GM21576 (cell line): ENCODE results near the gene SNX25.

Experiments
- ATAC-seq: cut with Tn5 transposase; IDR thresholded peaks from one replicate; pipeline ENCODE4 v1.9.1; 2021; ENCODE audit warnings: mild to moderate bottlenecking, moderate library complexity; ENCODE audit not compliant: unreplicated experiment

SNX25 gene

DNA sequence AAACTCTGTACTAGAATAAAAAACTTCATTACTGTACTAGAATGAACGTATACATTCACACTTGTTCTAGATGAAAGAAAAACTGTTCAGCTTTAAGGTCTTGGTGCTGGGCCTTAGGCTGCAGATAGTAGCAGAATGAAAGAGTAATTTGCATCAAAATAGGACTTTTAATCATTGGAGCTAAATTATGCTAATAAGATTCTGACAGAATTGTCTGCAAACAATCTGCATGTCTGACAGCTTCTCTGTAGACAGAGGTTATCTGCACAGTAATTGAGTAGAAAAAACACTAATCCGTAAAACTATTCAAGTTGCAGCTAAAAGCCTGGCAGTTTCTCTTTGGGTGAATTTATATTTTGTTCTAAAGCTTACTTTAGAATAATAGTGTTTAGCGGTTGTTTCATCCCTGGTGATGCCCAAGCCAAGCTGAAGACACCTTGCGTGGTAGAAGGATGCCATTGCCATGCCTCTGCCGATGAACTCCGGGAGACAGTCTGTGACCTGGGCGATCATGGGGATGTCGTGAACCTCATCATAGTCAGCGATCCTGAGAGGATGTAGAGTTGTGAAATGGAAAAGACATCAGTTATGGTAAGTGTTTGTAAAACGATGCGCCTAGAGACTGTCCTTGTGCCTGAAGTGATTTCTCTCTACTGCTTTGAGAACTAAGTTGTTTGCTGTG lies 161.0 kb downstream of the SNX25 start:
- ATAC-seq: no peak

DNA sequence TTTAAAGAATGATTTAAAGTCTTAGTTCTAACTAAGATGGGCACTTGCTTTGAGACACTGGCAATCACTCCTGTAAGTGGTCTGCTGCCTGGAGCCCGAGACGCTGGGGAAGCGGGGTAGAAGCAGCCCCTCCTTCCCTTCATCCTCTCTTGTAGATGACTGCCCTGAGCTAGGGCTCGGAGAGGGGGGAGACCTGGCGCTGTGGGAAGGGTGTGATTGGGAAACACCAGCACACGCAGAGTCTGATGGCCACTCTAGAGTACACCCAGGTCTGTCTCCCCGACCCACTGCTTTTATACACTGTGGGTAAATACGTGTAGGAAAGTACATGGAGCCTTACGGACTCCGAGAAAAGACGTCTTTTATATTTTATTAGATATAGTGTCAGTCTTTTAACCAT lies 162.3 kb downstream of the SNX25 start:
- no peak for ATAC-seq

DNA sequence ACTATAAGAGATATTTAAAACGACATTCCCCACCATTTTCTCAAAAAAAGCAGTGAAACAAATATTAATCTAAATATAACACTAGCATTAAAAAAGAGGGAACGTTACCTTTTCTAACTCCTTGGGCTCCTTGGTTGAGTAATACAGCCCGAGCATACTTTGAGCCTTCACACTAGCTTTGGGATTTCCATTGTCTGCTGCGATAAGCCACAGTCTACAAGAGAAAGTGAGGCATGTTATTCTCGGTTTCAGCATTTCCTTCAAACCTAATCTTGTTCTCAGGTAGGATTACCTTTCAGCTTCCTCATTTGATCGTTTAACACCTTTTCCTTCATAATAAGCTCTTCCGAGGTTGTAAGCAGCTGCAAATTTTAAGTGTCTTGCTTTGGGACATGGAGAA lies 164.6 kb downstream of the SNX25 start:
- no peak for ATAC-seq

DNA sequence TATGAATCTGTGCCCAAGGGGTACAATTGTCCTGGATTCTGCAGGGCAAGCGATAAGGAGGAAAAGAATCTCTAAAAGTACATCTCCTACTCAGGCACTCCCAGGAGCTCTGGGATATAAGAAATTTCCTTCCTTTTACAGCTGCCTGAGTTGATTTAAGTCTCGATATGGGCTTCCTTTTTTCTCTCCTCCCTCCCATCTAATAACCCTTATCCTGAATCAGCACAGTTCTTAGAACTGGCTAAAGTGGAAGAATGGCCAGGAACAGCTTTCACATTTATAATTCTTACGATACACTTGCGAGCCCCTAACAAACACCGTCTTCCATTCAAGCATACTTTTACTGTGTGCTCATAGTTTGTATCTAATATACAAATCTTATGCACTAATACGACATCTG lies 165.2 kb downstream of the SNX25 start:
- no peak for ATAC-seq

DNA sequence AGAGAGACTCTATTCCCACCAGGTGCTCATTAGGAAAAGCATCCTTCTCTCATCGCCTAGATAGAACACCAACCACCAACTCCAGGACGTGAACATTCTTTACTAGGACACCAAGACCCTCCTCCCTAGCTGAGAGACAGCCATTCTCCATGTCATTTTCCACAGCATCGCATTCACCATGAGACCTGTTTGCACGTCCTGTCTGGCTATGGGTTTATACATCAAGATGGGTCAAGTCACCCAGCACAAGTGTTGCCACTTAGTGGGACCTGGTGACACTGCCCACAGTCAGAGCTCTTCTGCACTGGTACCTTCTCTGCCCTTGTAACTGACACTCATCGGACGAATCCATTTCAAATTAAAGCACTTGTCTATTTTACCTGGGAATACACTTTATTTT lies 168.9 kb downstream of the SNX25 start:
- ATAC-seq: no peak

DNA sequence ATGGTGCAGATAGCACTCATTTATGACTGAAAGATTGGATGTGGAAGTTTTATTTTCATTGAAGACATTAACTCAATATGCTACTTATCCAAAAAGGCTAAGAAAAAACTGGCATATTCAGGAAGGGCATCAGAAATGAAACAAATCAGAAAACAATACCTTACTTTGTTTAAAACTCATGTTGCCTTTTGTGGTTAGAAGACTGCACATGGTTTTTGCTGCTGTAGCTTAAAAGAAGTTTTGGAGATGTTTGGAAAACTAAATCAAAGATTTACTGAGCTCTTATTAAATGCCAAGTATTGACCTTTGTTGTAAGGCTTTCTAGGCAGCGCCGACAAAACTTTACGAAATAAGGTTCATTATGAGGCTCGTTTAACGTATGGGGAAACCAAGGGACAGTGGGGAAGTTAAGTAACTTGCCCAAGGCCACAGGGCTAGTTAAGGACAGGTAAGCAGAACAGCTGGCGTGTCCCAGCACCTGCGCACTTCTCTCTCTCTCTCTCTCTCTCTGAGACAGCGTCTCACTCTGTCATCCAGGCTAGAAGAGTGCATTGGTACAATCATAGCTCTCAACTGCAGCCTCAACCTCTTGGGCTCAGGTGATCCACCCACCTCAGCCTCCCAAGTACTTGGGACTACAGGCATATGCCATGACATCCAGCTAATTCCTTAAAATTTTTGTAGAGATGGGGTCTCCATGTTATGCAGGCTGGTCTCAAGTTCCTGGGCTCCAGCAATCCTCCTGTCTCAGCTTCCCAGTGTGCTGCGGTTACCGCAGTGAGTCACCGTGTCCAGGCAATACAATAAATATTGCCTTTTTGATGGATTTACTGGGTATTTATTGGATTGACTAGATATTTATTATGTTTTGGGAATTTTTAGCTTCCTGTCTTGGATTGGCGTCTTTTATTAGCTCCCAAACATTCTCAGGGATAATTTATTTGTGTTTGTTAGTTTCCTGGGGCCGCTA lies 170.2 kb downstream of the SNX25 start:
- no peak for ATAC-seq

DNA sequence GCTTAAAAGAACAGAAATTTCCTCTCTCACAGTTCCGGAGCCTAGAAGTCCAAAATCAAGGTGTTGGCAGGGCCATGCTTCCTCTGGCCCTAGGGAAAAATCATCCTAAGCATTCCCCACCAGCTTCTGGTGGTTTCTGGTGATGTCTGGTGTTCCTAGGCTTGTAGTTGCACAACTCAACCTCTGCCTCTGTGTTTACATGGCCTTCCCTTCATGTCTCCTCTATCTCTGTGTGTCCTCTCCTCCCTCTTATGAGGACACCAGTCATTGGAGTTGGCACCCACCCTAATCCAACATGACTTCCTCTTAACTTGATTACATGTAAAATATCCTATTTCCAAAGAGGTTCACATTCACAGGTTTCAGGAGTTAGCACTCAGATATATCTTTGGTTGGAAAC lies 170.9 kb downstream of the SNX25 start:
- no peak for ATAC-seq

DNA sequence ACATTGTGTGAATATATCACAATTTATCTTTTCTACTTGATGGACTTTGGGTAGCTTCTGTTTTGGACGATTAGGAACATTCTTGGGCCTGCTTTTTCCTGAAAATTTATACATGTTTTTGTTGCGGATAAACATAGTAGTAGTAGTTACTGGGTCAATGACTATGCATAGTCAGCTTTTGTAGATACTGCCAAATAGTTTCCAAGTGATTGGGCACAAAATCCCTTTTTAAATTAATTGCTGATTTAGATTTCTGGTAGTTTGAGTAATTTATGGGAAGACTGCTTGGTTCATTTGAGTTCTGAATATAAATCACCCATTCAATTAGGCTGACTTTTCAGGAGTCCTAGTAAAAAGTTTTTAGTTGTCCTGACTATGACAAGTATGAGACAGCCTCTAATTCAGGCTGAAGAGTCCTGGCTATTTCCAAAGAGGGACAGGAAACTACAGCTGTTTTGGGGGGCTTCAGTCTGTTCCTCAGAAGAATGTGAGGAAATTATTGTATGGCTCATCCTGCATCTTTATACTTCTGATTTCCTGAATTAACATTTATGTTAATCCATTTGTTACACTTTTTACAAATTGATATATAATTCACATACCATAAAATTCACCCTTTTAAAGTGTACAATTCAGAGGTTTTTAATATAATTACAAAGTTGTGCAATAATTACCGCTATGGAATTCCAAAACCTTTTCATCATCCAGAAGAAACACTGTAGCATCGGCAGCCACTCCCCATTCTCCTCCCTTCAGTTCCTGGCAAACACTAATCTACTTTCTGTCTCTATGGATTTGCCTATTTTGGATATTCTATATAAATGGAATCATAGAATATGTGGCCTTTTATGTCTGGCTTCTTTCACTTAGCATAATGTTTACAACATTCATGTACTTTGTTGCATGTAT lies 172.1 kb downstream of the SNX25 start:
- ATAC-seq: no peak

DNA sequence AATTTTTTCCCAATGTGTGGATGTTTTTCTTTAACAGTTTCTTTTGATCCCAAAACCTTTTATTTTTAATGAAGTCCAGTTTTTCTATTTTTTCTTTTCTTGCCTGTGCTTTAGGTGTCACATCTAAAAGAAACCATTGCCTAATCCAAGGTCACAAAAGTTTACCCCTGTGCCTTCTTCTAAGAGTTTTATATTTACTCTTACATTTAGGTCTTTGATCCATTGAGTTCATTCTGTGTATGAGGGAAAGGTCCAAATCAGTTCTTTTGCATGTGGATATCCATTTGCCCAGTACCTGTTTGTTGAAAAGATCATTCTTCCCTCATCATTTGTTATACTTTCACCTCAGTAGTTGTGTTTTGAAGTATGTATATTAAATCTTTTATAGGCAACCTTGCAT lies 173.4 kb downstream of the SNX25 start:
- no peak for ATAC-seq

DNA sequence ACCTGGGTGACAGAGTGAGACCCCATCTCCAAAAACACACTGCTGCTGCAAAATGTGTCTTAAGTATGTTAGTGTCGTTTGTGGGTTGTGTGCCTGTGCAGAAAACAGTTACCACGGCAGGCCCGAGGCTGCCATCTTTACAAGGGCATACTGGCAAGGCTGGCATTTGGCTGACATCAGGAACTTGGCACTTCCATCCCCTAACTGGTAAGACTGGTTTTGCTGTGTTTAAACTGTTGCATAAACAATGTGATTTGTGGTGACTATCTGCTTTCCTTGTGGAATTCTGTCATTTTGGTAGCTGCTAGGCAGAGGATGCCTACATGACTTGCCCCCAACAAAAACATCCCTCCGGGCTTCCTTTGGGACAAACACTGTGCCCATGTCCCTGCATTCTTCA lies 174.1 kb downstream of the SNX25 start:
- ATAC-seq: no peak

DNA sequence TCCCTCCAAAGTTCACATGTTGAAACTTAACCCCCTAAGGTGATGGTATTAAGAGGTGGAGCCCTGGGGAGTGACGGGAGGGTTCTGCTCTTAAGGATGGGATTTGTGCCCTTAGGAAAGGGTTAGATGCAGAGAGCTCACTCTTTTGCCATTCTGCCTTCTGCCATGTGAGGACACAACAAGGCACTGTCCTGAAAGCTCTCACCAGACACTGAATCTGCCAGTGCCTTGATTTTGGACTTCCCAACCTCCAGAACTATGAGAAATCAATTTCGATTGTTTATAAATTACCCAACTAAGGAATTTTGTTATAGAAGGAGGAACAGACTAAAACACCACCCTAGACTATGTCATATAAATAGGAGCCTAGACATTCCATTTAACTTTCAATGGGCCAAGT lies 174.7 kb downstream of the SNX25 start:
- ATAC-seq: no peak

DNA sequence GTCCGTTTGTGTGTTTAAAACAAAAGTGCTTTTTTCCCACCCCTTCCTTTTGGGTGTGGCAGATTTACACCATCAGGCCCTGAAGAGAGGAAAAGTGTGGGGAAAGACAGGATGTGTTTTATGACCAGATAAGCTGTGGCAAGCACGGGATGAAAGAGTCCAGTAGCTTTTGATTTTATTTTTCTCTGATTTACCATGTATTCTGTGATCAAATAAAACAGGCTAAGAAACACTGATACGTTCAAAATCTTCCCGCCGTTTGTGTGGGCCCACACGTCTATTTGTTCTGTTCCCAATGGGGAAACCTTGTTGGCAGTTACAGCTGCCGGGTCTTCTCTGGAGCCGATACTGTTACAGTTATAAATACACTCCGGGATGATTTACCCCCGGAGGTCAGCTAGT lies 175.5 kb downstream of the SNX25 start:
- ATAC-seq: no peak

DNA sequence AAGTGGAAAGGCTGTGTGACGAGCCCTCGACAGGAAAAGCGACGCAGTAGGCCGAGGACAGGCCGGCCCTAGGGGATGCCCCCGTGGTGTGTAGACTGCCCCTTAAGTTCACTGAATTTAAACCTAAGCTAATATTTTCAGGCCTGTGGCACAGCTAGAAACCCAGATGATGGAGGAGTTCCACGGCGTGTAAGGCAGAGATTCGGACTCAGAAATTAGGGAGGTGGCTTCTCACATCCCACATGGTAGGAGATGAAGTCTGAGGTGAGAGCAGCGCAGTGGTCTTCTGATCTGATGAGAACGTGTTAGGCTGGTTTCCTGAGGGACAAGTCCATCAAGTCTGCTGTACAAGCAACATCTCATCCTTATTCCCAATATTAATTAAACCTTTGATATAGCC lies 178.6 kb downstream of the SNX25 start:
- ATAC-seq: no peak

DNA sequence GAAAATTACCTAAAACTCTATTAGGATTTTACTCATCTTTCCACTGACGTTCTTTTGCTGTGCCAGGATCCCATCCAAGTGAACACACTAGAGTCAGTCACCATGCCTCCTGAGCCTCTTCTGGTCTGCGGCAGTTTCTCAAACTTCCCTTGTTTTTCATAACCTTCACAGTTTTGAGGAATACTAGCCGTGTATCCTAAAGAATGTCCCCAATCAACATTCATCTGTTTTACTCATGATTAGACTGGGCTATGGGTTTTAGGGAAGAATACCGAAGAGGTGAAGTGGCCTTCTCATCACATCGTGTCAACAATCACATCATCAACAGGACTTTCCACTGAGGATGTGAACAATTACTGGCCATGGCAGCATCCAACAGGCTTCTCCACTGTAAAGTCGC lies 181.5 kb downstream of the SNX25 start:
- ATAC-seq: no peak

DNA sequence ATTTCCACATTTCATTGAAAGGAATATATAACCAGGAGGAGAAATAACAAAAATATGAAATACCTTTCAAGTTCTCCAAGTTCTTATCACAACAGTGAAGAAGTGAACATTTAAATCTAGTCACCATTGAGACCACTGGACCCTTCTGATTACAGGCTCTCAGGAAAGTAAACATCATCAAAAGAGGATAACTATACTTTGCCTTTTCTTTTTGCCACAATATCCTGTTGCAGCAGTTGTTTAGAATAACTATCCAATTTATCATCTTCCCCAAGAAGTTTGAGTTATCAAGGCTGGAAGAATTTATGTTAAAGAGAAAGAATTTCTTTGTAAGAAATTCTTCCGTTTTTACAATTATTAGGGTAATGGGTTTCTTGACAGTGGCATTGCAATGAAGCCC lies 182.8 kb downstream of the SNX25 start:
- ATAC-seq: no peak

DNA sequence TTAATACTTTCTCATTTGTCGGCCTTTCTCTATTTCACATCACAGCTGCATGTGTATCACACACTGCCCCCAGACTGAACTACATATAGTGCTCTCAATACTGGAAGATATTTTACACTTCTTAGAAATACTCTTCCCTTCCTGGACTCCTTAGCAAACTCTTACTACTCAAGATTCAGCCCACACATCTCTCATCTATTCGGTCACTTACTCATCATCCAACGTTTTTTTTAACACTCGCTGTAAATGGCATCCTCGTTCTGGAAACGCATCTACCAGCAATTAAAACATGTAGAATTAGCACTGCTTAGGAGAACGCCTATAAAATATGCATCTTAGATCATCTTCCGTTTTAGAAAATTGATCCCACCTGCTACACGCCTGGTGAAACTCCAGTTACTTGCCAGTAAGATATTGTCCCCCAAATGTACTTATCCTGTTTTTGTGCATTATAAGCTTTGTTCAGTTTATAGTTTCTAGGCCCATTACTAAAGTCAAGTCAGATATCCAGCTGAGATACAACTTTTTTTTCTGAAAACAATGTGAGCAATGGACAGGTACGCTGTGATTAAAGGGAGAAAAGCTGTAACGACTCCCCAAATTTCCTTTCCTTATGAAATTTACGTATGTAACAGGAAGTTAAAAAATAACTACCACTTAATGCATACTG lies 185.3 kb downstream of the SNX25 start:
- no peak for ATAC-seq

DNA sequence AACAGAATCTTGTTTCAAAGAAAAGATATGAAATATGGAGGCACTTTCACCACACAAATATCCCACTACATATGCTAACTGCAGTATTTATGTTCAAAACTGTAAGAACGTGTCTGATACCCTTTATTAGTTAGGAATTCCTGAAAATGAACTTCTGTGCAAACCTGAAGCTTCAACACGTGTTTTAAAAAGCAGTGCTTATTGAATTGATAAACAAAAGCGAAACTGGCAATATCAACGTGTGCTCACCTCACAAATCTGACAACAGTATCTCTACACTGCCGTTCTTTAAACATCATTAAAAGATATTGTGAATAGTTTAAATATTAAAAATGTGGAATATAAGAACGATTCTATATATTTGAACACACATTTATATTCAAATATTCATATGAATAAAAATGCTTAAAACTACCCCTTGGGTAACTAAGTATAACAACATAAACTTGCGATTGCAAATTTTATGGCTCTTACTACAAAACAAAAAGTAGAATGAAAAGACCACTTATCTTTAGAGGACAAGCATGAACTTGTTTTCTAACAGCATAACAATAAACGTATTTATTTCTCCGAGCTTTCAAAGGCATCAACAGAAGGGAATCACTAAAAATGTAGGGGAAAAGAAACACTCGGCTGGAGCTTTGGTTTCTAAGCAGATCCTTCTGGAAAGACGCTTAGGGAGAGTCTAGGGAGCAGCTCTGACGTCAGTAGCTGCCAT lies 186.0 kb downstream of the SNX25 start, which contains the start of gene LRP2BP:
Gene LRP2BP, minus strand, starts transcription at position 687 of the 718 bp plus-strand sequence. CDS start 17,738 bp downstream, outside the sequence.
- no peak for ATAC-seq

DNA sequence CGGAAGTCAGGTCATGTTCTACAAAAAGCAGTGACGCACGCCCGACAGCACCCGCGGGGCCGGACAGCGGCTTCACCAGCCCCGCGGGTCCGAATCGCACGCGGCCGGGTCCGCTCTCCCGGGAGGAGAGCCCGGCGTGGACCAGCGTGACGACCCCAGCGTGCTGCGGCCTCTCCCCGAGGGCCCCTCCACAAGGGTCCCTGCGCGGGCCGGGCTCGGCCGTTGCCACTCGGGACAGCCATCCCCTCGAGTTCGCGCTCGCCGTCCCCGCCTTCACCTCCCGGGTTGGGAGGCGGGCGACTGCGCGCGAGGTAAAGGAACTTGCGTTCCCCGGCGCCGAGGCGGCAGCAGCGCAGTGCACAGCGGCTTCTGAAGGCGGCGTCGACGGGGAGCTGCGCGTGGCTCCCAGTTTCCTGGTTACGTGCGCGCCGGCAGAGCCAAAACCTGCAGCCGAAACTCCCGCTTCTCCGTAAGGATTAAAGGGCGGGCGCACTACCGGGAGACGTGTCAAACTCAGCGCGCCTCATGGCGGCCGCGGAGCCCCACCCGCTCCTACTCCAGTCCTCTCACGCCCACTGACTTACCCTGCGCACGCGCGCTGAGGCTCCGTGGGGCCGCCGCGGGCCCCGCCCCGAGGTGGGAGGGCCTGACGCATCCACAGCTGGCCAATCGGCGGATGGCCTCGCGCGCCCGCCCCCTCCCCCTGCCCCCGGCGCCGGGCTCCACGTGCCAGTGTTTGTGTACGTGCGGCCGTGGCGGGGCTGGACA lies 186.7 kb downstream of the SNX25 start:
- ATAC-seq: peak; percentile 76

DNA sequence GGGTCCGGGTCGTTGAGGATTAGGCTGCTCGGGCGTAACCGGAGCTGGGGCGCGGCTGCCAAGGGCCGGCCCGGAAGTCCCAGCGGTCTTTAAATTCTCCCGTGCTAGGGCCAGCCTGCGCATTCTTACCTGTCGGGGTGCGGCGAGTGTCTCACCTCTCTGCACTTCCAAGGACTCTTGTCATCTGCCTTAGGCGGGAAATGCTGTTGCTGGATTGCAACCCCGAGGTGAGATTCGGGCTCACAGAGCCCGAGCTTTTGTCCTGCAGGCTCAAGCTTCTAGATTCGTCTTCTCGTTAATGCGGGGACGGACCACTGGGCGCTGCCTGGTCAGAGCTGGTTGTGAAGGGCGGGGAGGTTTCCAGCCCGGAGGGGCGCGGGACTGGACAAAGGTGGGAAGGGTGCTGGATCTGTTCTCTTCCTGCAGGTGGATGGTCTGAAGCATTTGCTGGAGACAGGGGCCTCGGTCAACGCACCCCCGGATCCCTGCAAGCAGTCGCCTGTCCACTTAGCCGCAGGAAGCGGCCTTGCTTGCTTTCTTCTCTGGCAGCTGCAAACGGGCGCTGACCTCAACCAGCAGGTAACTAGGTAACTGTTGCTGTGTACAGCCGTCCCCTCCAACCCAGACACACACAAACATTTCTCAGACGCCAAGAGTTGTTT lies 187.5 kb downstream of the SNX25 start, which contains the start of gene ANKRD37:
Gene ANKRD37, plus strand, starts transcription at position 118 of the 662 bp plus-strand sequence. Its CDS starts 83 bp downstream, at position 201.
- peak; percentile 2 for ATAC-seq
